Measurements from ENCODE around the gene ERICH4. TPM values are rescaled to one million over a fixed set of nuclear protein-coding genes. Genes with fewer than 3 reads are reported as not detected.

ERICH4 gene
- polyA plus RNA-seq, 1 of the 3 experiments (the other 2 are of a cell fraction): not detected

DNA sequence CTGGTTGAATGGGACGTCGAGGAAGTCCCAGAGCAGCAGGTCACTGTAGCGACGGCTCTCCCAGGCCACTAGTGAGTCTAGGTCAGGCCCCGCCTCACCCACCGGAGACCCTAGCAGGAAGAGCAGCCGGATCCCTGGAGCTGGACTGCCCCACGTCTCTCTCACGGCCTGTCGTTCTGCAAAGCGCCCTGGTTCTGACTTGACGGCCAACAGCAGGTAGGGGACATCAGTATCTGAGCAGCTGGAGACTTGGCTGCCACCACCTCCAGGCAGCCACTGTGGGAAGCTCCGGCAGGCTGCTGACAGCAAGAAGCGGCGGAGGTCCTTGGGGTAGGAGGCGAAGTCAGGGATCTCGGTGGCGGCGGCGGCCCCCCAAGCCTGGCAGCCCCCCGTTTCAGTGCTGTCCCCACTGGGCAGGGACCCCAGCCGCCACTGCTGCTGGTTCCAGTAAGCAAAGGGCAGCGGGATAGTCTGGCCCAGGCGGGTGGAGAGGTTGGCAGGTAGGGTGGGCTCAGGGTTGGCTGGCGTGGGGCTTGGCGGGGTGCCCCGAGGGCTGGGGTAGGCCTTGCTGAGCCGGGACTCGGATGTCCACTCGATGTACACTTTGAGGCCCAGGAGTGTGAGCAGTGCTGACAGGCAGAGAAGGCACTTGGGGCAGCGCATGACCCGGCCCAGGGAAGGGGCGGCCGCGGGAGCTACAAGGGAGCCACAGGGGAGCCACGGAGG, 16.7 kb upstream of the ERICH4 start:
- DNase-seq: no peak
- TF ChIP-seq EP300 (IDR thresholded peaks at IDR 0.05; ENCODE audit: borderline replicate concordance in 1 of 2, low read depth in 1 of 2, low read length in 1 of 2) (no peak), RXRA (IDR thresholded peaks at IDR 0.05; ENCODE audit: borderline replicate concordance, low read depth) (no peak), NRF1 (IDR thresholded peaks at IDR 0.05; ENCODE audit: low read depth, low read length) (no peak), MXI1 (IDR thresholded peaks at IDR 0.05; ENCODE audit: low read depth, low read length) (no peak)
- TF ChIP-seq, protein P1, sequence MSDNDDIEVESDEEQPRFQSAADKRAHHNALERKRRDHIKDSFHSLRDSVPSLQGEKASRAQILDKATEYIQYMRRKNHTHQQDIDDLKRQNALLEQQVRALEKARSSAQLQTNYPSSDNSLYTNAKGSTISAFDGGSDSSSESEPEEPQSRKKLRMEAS (IDR thresholded peaks at IDR 0.05; ENCODE audit: low read depth): no peak
- TF ChIP-seq, protein P2, sequence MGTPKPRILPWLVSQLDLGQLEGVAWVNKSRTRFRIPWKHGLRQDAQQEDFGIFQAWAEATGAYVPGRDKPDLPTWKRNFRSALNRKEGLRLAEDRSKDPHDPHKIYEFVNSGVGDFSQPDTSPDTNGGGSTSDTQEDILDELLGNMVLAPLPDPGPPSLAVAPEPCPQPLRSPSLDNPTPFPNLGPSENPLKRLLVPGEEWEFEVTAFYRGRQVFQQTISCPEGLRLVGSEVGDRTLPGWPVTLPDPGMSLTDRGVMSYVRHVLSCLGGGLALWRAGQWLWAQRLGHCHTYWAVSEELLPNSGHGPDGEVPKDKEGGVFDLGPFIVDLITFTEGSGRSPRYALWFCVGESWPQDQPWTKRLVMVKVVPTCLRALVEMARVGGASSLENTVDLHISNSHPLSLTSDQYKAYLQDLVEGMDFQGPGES (IDR thresholded peaks at IDR 0.05; ENCODE audit: low read depth, low read length): no peak
- TF ChIP-seq, protein P3, sequence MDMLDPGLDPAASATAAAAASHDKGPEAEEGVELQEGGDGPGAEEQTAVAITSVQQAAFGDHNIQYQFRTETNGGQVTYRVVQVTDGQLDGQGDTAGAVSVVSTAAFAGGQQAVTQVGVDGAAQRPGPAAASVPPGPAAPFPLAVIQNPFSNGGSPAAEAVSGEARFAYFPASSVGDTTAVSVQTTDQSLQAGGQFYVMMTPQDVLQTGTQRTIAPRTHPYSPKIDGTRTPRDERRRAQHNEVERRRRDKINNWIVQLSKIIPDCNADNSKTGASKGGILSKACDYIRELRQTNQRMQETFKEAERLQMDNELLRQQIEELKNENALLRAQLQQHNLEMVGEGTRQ (IDR thresholded peaks at IDR 0.05; ENCODE audit: borderline replicate concordance, low read depth, low read length): no peak
- no peaks in the 10 kb centered on the region for H3K79me2 ChIP-seq (ENCODE audit: insufficient read depth)
- peaks cover 0 to 21% of the 10 kb centered on the region in 2 experiments for H3K36me3 ChIP-seq (replicated peaks in 1 of 2; ENCODE audit: control insufficient read depth in 1 of 2, insufficient read depth in 2 of 2, low read length in 1 of 2)
- peaks cover 3% of the 10 kb centered on the region for H3F3A ChIP-seq (replicated peaks; ENCODE audit: insufficient read depth)
- H3K9me3 ChIP-seq: no peaks in the 10 kb centered on the region
- H4K20me1 ChIP-seq (ENCODE audit: insufficient read depth): no peaks in the 10 kb centered on the region
- POLR2A ChIA-PET: interaction anchor here (1.0 kb wide), 1 partner anchor 13 kb away, joined by 6 read pairs; the partner anchor contains the start of gene DMAC2
- H3K4me1 ChIP-seq (ENCODE audit: control insufficient read depth in 1 of 2, insufficient read depth in 2 of 2, low read depth in 1 of 2, low read length in 1 of 2): peaks cover 0 to 7% of the 10 kb centered on the region in 2 experiments; a peak in 1 of 4 replicates
- WGBS (ENCODE audit: low lambda C conversion rate): 92% methylated on average over 24 of the region's 36 CpGs
- H3K9me2 ChIP-seq: no peaks in the 10 kb centered on the region
- H3K4me2 ChIP-seq: no peak overlapping the region
- CTCF ChIA-PET: interaction anchor here (1.3 kb wide), 2 partner anchors 13 to 23 kb away, joined by 3 to 4 read pairs; partner anchors contain the start of gene DMAC2
- H3K27me3 ChIP-seq (ENCODE audit: insufficient read depth): no peaks in the 10 kb centered on the region
- no peak overlapping the region for H3K27ac ChIP-seq (ENCODE audit: low read depth in 2 of 2, low read length in 1 of 2)
- H2AFZ ChIP-seq (ENCODE audit: low read depth): no peak overlapping the region
- H3K9ac ChIP-seq: no peak overlapping the region
- no peak overlapping the region for H3K4me3 ChIP-seq (ENCODE audit: low read depth in 2 of 2, low read length in 1 of 2)

DNA sequence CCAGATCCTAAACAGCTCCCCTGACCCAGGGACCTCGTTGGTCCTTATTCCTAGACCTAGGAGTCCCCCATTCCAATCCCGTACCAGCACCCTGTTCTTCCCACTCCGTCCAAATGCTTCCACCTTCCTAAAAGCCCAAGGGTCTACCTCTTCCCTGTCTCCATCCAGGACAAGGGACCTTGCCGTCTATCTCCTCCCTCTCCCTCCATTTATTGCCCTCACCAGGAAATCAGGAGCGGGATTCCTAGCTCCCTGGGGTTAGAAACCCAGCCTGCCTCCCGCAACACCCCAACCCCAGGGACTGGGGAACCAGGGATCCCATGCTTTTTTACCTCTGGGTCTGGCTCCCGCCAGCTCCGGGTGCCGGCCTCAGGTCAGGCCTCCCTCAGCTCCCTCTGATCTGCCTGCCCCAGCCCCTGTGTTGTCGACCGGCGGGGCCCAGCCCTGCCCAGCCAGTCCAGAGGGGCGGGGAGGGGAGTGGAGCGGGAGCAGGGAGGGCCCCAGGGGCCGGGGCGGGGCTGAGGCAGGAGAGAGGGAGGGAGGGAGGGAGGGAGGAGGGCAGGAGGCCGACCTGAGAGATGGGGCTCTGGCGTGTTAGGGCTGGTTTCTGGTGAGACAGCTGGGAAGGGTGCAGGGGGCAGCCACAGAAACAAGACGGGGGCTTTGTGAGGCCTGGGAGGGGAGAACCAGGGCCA, 15.9 kb upstream of the ERICH4 start, which contains the start of gene B3GNT8:
TSS of gene B3GNT8 (minus strand) at position 423 of the 695 bp plus-strand sequence. CDS start 596 bp downstream, outside the sequence.
- no peak within 1 kb of the TSS; a peak in 1 of 4 replicates for H3K27ac ChIP-seq (ENCODE audit: low read depth in 2 of 2, low read length in 1 of 2)
- ChIA-PET CTCF (interaction anchor here (1.3 kb wide), 3 partner anchors 12 to 170 kb away, joined by 3 to 5 read pairs (median 4); partner anchors contain the start of gene DMAC2), POLR2A (interaction anchor here (1.0 kb wide), 1 partner anchor 13 kb away, joined by 6 read pairs; the partner anchor contains the start of gene DMAC2)
- H4K20me1 ChIP-seq (ENCODE audit: insufficient read depth): no peaks in the 10 kb centered on the region
- H3K36me3 ChIP-seq (replicated peaks in 1 of 2; ENCODE audit: control insufficient read depth in 1 of 2, insufficient read depth in 2 of 2, low read length in 1 of 2): peaks cover 0 to 25% of the 10 kb centered on the region in 2 experiments
- H3K4me2 ChIP-seq: no peak within 1 kb of the TSS
- no peaks in the 10 kb centered on the region for H3K9me2 ChIP-seq
- H3K27me3 ChIP-seq (ENCODE audit: insufficient read depth): no peaks in the 10 kb centered on the region
- H3F3A ChIP-seq (replicated peaks; ENCODE audit: insufficient read depth): peaks cover 6% of the 10 kb centered on the region
- 68% methylated on average over 19 of the region's 19 CpGs for WGBS (ENCODE audit: low lambda C conversion rate)
- H3K9me3 ChIP-seq: no peaks in the 10 kb centered on the region
- no peak within 1 kb of the TSS for H3K9ac ChIP-seq
- no peaks in the 10 kb centered on the region for H3K79me2 ChIP-seq (ENCODE audit: insufficient read depth)
- no peak within 1 kb of the TSS for H3K4me3 ChIP-seq (ENCODE audit: low read depth in 2 of 2, low read length in 1 of 2)
- H3K4me1 ChIP-seq (ENCODE audit: control insufficient read depth in 1 of 2, insufficient read depth in 2 of 2, low read depth in 1 of 2, low read length in 1 of 2): peaks cover 0 to 7% of the 10 kb centered on the region in 2 experiments; a peak in 1 of 4 replicates
- no peak within 1 kb of the TSS for H2AFZ ChIP-seq (ENCODE audit: low read depth)
- DNase-seq: peak; percentile 71
- TF ChIP-seq RFX5 (IDR thresholded peaks at IDR 0.05; ENCODE audit: low read length) (no peak), RCOR1 (IDR thresholded peaks at IDR 0.05; ENCODE audit: low read length) (no peak), TCF12 (IDR thresholded peaks at IDR 0.05) (no peak), JUND (IDR thresholded peaks at IDR 0.05) (no peak)
- TF ChIP-seq, protein P1 (IDR thresholded peaks at IDR 0.05; ENCODE audit: low read depth): no peak

All from SK-N-SH (cell line).